GM19324 (cell line): ENCODE results near the gene CYB5R3.
"Not testable (repeated sequence)": the region's sequence is repeated elsewhere in the genome, so short reads cannot be mapped to it uniquely, and the experiment has no call there.

Source experiments
- ATAC-seq: cut with Tn5 transposase; IDR thresholded peaks from one replicate; pipeline ENCODE4 v1.9.1; 2021; ENCODE audit warnings: mild to moderate bottlenecking, moderate library complexity; ENCODE audit not compliant: unreplicated experiment, low FRiP score

Gene CYB5R3

GRCh38 chr22:42626951-42627625 lies 22.1 kb downstream of the CYB5R3 start:
- no peak for ATAC-seq

GRCh38 chr22:42626431-42626830 lies 22.8 kb downstream of the CYB5R3 start:
- no peak for ATAC-seq

- no peak for ATAC-seq
Measured at GRCh38 chr22:42625416-42625815, 23.8 kb downstream of the CYB5R3 start.

DNA sequence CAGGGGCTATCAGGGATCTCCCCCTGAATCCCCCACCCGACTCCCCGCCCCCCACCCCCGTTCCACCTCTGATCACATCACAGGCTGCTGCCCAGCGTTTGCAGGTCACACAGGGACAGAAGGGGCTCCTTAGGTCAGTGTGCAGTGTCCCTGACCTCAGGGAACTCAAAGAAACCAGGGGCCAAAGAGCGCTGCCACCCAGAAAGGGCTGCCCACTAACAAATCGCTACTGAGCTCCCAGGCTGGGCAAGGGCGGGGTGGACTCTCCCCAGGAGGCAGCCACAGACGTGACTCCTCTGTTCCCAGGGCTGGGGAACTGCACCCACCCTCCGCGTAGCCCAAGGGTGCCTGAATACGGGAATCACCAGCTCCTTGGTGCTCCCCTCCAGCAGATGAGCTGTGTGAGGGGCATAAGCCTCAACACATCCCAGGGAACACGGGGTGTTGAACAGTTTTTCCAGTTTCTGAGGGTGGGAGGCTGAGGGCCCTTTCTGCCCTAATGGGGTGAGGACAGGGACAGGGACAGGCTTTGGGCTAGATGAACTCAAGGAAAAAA lies 24.6 kb downstream of the CYB5R3 start:
- no peak for ATAC-seq

DNA sequence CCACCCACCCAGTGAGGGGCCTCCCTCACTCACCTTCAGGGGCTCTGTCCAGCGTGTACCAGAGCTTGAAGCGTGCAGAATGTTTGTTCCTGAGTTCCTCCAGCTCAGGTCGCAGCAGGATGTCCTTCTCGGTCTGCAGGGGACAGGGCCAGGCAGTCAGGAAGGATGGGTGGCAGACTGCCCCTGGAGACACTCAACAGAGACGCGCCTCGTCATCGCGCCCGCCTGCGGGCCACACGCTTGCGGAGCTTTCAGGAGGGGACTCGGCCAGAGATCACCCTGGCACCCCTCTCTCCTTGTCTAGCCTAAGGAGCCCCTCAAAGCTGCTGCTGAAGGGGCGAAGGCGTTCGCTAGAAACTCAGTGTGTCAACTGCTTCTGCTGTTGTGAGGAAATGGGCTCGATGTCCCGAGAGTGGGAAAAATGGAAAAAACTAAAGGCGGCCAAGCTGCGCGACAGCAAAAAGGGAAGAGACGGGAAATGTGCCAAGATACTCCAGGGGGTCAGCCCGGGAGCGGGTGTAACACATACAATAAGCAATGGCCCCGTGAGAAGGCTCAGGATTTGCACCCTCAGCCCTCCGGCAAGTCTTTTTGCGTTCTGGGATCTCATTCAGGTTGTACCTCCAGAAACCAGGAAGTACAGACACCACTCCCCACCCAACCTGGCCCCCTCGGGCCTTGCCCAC lies 25.3 kb downstream of the CYB5R3 start:
- no peak for ATAC-seq

DNA sequence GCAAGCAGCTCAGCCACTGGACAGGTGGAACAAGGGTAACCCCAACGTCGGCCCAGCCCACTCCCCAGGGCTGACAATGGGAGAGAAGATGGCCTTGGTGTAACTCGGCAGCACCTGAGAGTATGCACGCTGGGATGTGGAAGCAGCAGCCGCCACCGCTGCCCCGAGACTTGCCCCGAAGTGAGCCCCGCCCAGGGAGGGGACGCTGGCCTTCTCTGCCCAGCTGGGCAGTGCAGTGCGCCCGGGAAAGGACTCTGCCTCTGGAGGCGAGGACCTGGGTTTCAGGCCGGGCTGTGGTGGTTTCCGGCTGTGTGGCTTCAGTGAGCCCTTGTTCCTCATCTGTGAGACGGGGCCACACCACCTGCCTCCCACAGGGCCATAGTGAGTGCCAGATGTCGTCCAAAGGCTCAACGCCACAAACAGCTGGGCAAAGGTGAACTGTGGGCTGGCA lies 25.9 kb downstream of the CYB5R3 start:
- ATAC-seq, result peak; percentile 41

DNA sequence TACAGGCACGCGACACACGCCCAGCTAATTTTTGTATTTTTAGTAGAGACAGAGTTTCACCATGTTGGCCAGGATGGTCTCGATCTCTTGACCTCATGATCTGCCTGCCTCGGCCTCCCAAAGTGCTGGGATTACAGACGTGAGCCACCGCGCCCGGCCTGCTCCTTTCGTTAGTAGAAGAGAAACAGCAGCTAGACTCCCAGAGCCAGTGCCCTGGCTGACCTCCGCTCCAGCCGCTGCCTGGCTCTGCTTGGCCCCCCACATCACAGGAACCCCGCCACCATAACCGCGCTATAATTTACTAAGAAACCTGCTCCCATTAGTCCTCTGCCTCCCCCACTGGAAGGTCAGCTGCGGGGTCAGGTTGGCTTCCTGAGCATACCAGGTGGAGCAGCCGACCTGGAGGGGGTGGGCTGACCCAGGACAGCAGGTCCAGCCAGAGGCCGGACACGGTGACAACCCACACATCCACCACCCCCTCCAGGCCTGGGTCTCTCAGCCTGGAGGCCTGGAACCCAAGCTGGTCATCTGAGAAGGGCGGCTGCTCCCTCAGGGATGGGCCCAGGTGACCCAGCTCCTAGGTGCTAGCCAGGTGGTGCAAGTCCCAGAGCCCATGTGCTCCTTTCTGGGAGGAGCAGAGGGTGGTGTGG lies 27.0 kb downstream of the CYB5R3 start:
- no peak for ATAC-seq

DNA sequence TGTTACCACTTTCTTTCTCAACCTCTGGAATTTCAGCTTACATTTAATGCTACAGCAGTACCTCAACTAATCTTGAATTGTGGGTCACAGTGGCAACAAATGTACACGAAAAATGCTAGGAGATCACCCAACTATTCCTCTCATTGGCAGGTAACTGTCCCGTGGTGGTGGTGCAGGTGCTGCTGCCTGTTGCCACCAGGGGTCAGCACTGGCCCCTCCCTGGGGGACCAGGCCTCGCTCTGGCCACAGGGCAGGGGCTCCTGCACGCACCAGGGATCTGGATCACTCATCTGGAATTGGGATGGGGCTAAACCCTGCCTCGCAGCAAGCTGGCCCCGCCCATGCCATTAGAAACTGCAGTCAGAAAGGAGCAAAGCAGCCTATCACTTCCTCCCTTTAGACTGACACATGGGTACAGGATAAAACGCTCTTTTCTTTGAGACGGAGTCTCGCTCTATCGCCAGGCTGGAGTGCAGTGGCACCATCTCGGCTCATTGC lies 27.6 kb downstream of the CYB5R3 start:
- ATAC-seq, result no peak

DNA sequence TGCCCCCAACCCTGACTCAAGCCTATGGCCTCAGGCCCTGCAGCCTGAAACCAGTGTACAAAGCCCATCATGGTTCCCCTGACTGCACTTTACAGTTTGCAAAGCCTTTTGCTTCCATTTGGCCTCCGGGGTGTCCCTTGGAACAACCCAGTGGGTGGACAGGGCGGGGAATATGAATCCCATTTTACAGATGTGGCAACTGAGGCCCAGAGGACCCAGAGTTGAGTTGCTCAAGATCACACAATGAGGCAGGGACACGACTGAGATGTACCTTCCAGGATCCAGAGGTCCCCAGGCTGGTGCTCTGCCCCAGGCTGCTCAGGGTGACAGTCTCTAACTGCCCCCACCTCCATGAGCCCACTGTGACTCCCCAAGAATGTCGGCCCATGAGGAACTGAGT lies 29.1 kb downstream of the CYB5R3 start:
- ATAC-seq, result no peak

- no peak for ATAC-seq
Measured at GRCh38 chr22:42619261-42620063, 29.7 kb downstream of the CYB5R3 start.

- ATAC-seq, result no peak
Measured at GRCh38 chr22:42617155-42617983, 31.8 kb downstream of the CYB5R3 start.

DNA sequence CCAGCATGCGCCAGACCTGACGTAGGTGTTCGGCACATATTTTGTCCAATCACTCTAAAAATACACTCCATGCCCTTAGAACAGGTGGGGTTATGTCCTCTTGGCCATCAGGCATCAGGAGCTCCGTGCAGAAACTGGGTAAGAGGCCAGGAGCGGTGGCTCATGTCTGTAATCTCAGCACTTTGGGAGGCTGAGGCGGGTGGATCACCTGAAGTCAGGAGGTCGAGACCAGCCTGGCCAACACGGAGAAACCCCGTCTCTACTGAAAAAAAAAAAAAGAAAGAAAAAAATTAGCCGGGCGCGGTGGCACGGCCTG lies 33.4 kb downstream of the CYB5R3 start:
- not testable (repeated sequence) for ATAC-seq

GRCh38 chr22:42615092-42615859 lies 33.9 kb downstream of the CYB5R3 start:
- peak; percentile 54 for ATAC-seq

DNA sequence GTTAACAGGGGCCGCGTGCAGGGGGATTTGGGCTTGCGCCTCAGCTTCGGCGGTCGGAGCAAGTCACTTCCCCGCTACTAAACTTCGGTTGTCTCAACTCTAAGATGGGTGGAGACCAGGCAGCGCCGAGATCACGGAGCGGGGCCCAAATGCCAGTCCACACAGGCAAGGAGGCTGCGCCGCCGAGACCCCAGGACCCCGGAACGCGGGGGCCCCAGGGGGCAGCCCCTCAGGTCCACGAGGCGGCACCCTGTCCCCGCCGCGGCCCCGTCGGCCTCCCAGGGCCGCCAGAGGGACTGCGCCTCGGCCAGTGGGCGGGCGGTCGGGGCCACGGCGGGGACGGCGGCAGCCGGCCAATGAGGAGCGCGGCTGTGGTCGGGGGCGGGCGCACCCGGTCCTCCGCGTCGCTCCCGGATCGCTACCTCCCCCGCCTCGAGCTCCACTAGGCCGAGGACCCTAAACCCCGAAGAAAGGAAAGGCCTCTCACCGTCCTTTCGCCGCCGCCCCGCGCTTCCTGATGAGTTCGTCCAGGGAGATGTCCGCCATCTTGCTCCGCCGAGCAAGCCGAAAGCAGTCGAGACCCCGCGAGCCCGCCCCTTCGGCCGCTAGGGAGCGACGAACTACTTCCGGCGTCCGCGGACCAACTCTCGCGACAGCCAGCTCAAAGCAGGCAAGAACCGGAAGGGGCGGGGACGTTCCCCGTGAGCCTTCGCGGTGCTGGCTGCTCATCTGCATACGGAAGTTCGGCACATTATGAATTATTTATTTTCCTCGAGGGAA lies 34.7 kb downstream of the CYB5R3 start, which contains the start of gene POLDIP3:
Gene POLDIP3 (minus strand): TSS at position 572 of the 780 bp plus-strand sequence. CDS start 26 bp downstream, at position 546.
- peak; percentile 79 for ATAC-seq

GRCh38 chr22:42613872-42614301 lies 35.3 kb downstream of the CYB5R3 start:
- no peak for ATAC-seq

- no peak for ATAC-seq
Measured at GRCh38 chr22:42612336-42612735, 36.9 kb downstream of the CYB5R3 start.

DNA sequence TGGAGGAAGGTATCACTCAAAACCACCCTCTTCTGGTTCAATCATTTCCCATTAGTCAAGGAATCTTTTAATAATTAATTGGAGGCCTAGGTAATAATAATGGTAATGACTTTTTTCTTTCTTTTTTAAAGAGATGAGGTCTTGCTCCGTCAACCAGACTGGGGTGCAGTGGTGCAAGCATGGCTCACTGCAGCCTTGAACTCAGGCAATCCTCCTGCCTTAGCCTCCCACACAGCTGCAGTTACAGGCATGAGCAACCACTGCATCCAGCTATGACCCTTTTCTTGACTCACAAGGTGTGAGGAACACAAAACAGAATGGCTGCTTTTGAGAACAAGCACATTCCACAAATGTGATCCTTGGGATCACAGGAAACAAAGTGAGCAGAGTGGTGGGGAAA lies 38.1 kb downstream of the CYB5R3 start:
- no peak for ATAC-seq

DNA sequence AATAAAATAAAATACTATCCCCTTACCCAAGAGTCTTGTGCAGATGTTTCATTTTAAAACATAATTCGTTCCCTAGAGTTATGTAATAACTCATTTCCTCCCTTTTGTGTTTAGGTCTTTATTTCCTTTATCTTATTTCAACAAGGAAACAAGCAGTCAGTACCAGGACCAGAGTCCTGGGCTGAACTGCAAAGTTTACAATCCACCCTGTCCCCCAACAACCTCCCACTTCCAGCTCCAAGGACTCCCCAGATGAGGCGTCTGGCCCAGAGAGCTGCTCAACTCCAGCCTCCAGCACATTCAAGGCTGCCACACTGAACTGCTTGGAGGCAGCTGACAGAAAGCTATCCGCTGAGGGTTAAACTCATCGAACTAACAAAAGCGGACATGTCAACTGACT lies 39.0 kb downstream of the CYB5R3 start:
- no peak for ATAC-seq
